ENCODE results near the gene GLP2R.

Gene GLP2R

DNA sequence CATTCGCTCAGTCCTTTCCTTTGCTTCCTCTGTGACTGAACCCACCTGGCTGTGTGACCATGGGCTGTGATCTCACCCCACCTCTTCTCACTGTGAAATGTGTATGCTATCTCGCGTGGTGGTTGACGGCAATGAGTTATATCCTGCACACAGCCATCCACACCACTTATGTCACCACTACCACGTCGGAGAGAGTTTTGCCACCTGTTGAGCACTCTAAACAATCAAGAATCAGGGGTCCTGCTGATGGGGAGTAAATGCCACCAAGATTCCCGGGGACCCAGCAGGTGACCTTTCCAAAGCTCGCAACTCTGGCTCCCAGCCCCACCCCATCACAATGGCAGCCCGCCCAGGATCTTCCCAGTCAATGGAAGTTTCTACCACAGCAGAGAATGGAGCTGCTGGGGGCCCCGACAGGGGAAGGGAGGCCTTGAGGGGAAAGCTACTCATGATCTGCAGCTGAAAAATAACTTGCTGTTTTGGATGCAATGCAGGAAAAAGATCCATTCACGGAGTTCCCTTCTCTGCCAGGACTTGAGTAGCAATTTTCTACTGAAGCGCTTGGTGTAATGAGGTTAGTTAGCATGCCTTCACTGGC is 105.5 kb downstream of the GLP2R start:
- TF ChIP-seq POLR2AphosphoS5 (IDR thresholded peaks at IDR 0.05; ENCODE audit: low read depth, low read length) (no peak), FOXP2 (optimal IDR thresholded peaks at IDR 0.05; ENCODE audit: borderline replicate concordance, extremely low read depth, extremely low read length, insufficient read depth) (no peak), TAF1 (IDR thresholded peaks at IDR 0.05; ENCODE audit: borderline replicate concordance, insufficient read depth, low read length) (no peak)

- TF ChIP-seq SIN3A (IDR thresholded peaks at IDR 0.05; ENCODE audit: borderline replicate concordance, insufficient read depth, low read length) (no peak), POLR2AphosphoS5 (IDR thresholded peaks at IDR 0.05; ENCODE audit: low read depth, low read length) (no peak), TAF1 (IDR thresholded peaks at IDR 0.05; ENCODE audit: borderline replicate concordance, insufficient read depth, low read length) (no peak), FOXP2 (optimal IDR thresholded peaks at IDR 0.05; ENCODE audit: borderline replicate concordance, extremely low read depth, extremely low read length, insufficient read depth) (no peak)
Observed at GRCh38 chr17:9932491-9932890, 106.8 kb downstream of the GLP2R start.

- TF ChIP-seq POLR2AphosphoS5 (IDR thresholded peaks at IDR 0.05; ENCODE audit: low read depth, low read length): no peak
- no peak for TF ChIP-seq FOXP2 (optimal IDR thresholded peaks at IDR 0.05; ENCODE audit: borderline replicate concordance, extremely low read depth, extremely low read length, insufficient read depth)
- TF ChIP-seq, protein P1, sequence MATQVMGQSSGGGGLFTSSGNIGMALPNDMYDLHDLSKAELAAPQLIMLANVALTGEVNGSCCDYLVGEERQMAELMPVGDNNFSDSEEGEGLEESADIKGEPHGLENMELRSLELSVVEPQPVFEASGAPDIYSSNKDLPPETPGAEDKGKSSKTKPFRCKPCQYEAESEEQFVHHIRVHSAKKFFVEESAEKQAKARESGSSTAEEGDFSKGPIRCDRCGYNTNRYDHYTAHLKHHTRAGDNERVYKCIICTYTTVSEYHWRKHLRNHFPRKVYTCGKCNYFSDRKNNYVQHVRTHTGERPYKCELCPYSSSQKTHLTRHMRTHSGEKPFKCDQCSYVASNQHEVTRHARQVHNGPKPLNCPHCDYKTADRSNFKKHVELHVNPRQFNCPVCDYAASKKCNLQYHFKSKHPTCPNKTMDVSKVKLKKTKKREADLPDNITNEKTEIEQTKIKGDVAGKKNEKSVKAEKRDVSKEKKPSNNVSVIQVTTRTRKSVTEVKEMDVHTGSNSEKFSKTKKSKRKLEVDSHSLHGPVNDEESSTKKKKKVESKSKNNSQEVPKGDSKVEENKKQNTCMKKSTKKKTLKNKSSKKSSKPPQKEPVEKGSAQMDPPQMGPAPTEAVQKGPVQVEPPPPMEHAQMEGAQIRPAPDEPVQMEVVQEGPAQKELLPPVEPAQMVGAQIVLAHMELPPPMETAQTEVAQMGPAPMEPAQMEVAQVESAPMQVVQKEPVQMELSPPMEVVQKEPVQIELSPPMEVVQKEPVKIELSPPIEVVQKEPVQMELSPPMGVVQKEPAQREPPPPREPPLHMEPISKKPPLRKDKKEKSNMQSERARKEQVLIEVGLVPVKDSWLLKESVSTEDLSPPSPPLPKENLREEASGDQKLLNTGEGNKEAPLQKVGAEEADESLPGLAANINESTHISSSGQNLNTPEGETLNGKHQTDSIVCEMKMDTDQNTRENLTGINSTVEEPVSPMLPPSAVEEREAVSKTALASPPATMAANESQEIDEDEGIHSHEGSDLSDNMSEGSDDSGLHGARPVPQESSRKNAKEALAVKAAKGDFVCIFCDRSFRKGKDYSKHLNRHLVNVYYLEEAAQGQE (IDR thresholded peaks at IDR 0.05; ENCODE audit: insufficient read depth in 1 of 2, low read depth in 2 of 2, low read length in 2 of 2): no peak
- no peak for TF ChIP-seq TAF1 (IDR thresholded peaks at IDR 0.05; ENCODE audit: borderline replicate concordance, insufficient read depth, low read length)
- TF ChIP-seq SIN3A (IDR thresholded peaks at IDR 0.05; ENCODE audit: borderline replicate concordance, insufficient read depth, low read length): no peak
Observed at GRCh38 chr17:9934331-9934730, 108.6 kb downstream of the GLP2R start.

- TF ChIP-seq SIN3A (IDR thresholded peaks at IDR 0.05; ENCODE audit: borderline replicate concordance, insufficient read depth, low read length) (no peak), TAF1 (IDR thresholded peaks at IDR 0.05; ENCODE audit: borderline replicate concordance, insufficient read depth, low read length) (no peak), FOXP2 (optimal IDR thresholded peaks at IDR 0.05; ENCODE audit: borderline replicate concordance, extremely low read depth, extremely low read length, insufficient read depth) (no peak), POLR2AphosphoS5 (IDR thresholded peaks at IDR 0.05; ENCODE audit: low read depth, low read length) (no peak)
- TF ChIP-seq, protein P1 (IDR thresholded peaks at IDR 0.05; ENCODE audit: insufficient read depth in 1 of 2, low read depth in 2 of 2, low read length in 2 of 2): no peak
Observed at GRCh38 chr17:9935408-9935807, 109.7 kb downstream of the GLP2R start.

DNA sequence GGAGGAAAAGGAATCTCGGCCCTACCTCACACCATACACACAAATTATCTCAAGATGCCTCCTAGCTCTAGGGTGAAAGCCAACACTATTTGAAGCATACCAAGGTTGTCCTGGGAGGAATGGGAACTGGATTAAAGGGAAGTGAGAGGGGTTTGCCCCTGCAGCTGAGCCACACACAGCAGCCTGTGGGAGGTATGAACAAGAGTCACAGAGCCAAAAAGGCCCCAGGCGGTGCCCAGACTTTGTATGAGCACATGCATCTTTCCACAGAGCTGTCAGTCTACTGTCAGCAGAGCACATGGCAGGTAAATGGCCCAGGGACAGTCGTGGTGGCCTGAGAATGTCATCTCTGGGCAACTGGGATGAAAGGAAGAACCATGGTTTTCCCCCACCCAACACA is 110.4 kb downstream of the GLP2R start:
- TF ChIP-seq TAF1 (IDR thresholded peaks at IDR 0.05; ENCODE audit: borderline replicate concordance, insufficient read depth, low read length) (no peak), FOXP2 (optimal IDR thresholded peaks at IDR 0.05; ENCODE audit: borderline replicate concordance, extremely low read depth, extremely low read length, insufficient read depth) (no peak), POLR2AphosphoS5 (IDR thresholded peaks at IDR 0.05; ENCODE audit: low read depth, low read length) (no peak), SIN3A (IDR thresholded peaks at IDR 0.05; ENCODE audit: borderline replicate concordance, insufficient read depth, low read length) (no peak)
- TF ChIP-seq, protein P1 (IDR thresholded peaks at IDR 0.05; ENCODE audit: insufficient read depth in 1 of 2, low read depth in 2 of 2, low read length in 2 of 2): no peak

GRCh38 chr17:9937241-9937761 is 111.6 kb downstream of the GLP2R start:
- TF ChIP-seq POLR2AphosphoS5 (IDR thresholded peaks at IDR 0.05; ENCODE audit: low read depth, low read length): no peak
- no peak for TF ChIP-seq TAF1 (IDR thresholded peaks at IDR 0.05; ENCODE audit: borderline replicate concordance, insufficient read depth, low read length)
- TF ChIP-seq FOXP2 (optimal IDR thresholded peaks at IDR 0.05; ENCODE audit: borderline replicate concordance, extremely low read depth, extremely low read length, insufficient read depth): no peak
- TF ChIP-seq, protein P1 (IDR thresholded peaks at IDR 0.05; ENCODE audit: insufficient read depth in 1 of 2, low read depth in 2 of 2, low read length in 2 of 2): no peak
- TF ChIP-seq SIN3A (IDR thresholded peaks at IDR 0.05; ENCODE audit: borderline replicate concordance, insufficient read depth, low read length): no peak

Data from PFSK-1 (cell line).